OCI-LY7 (cell line): ENCODE data around the gene NIBAN1.

ENCODE experiments used
- EZH2phosphoT487 ChIP-seq: fragments of 200-600 bp; sonication (generic); IDR thresholded peaks from 2 replicates; pipeline ENCODE4 v1.6.1; 2018; ENCODE audit warnings: low read depth, borderline replicate concordance, mild to moderate bottlenecking, mixed run types, antibody characterized with exemption, low read length, moderate library complexity, mixed read lengths
- TF ChIP-seq, protein P1 (sequence below): fragments of 200-600 bp; sonication (generic); conservative IDR thresholded peaks from 2 replicates; pipeline ENCODE4 v1.5.1; 2014; ENCODE audit warnings: mild to moderate bottlenecking, antibody characterized with exemption, low read length, moderate library complexity, mixed read lengths

DNA sequence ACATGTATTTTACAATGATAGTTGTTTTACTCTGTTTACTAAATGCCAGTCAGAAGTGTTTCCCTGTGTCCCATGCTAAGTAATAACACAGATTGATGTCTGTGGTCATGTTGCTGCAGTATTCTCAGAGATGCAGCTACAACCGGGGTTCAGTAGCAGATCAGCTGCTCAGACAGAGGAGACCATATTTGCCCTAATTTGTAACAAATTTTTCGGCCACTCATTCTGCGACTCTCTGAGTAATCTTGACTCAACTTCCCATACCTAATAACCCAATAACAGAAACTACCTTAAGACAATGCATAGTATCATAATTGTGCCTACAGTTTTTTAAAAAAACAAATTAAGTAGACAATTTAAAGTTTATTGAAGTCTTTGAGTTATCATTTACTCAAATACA, 32.6 kb downstream of the NIBAN1 start:
- TF ChIP-seq, protein P1, sequence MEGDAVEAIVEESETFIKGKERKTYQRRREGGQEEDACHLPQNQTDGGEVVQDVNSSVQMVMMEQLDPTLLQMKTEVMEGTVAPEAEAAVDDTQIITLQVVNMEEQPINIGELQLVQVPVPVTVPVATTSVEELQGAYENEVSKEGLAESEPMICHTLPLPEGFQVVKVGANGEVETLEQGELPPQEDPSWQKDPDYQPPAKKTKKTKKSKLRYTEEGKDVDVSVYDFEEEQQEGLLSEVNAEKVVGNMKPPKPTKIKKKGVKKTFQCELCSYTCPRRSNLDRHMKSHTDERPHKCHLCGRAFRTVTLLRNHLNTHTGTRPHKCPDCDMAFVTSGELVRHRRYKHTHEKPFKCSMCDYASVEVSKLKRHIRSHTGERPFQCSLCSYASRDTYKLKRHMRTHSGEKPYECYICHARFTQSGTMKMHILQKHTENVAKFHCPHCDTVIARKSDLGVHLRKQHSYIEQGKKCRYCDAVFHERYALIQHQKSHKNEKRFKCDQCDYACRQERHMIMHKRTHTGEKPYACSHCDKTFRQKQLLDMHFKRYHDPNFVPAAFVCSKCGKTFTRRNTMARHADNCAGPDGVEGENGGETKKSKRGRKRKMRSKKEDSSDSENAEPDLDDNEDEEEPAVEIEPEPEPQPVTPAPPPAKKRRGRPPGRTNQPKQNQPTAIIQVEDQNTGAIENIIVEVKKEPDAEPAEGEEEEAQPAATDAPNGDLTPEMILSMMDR, result no peak
- no peak for TF ChIP-seq EZH2phosphoT487
